Upper lobe of left lung (tissue), 4 donors: ENCODE measurements around the gene PEPD.

Source experiments
- CTCF ChIP-seq, 6 experiments: fragments of 450-650 bp in 4 of 6; fragments of 200-600 bp in 2 of 6; sonication (generic) in 2 of 6; IDR thresholded peaks; one replicate each; pipeline ENCODE4 v1.5.1; 2016 to 2019; ENCODE audit warnings: antibody characterized with exemption in 6 of 6
- EP300 ChIP-seq, 4 donors: sonication (generic); formaldehyde crosslinking; IDR thresholded peaks; one replicate each; pipeline ENCODE4 v1.5.1; 2017; ENCODE audit warnings: antibody characterized with exemption in 4 of 4, control low read depth in 2 of 4
- POLR2A ChIP-seq, 4 donors: fragments of 450-650 bp; IDR thresholded peaks; one replicate each; pipeline ENCODE4 v1.5.1; 2016 to 2017; ENCODE audit warnings: antibody characterized with exemption in 4 of 4, mild to moderate bottlenecking in 2 of 4
- POLR2AphosphoS5 ChIP-seq, 2 donors: sonication (generic); formaldehyde crosslinking; IDR thresholded peaks; one replicate each; pipeline ENCODE4 v1.5.1; 2017; ENCODE audit warnings: antibody characterized with exemption in 2 of 2

DNA sequence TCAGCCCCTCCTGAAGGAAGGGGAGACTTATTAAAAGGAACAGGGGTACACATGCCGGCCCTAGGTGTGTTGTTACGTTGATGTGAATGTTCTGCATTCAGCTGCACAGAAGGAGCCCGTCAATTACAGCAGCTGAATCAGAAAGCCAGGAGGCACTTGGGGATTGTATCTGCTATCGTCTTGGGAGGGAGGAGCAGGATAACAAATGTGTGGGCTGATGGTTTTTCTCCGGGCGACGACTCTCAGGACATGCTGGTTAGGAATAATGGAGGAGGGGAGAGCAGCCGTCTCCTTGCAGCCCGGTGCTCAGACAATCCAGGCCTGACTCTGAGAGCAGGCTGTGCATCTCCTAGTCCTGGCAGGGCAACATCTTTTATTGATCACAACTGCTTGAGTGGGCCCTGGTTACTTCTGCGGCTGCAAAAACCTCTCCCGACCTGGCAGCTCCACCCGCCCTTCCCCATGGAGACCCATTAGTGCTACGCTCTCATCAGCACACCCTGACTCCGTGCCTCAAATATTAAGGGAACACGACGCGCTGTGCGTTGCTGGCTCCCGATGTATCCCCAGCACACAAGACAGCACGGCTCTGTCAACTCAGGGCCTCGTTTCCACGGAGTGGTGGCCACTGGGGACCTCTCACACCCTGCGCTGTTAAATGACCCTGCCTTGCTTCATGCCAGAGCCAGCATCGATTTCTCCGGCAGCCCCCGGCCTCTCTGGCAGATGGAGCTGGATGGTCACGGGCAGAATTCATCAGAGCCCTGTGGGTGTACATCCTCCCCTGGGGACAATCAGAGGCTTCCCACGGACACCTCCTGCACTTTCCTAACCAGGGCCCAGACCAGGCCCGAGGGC, 25.3 kb downstream of the PEPD start:
- TF ChIP-seq CTCF (IDR thresholded peaks at IDR 0.05) (no peak), POLR2A (IDR thresholded peaks at IDR 0.05) (no peak), EP300 (IDR thresholded peaks at IDR 0.05) (no peak), POLR2AphosphoS5 (IDR thresholded peaks at IDR 0.05) (no peak)
